Activated CD8-positive, alpha-beta T cell treated with anti-CD3 and anti-CD28 coated beads, Interleukin-2, amount 10 ng/mL, durations not matched to agents 7 days and 5 days (primary cell): ENCODE data around the gene NFIC. TPM values are rescaled to one million over a fixed set of nuclear protein-coding genes. Genes with fewer than 3 reads are reported as not detected.

Experiments
- ATAC-seq: fragments of 150-1000 bp; cut with Tn5 transposase; one replicate; pipeline ENCODE4 v1.10.0; 2021; ENCODE audit warnings: moderate library complexity
- CTCF ChIA-PET: fragments of 350-600 bp; sonication (Branson Sonifier 250); formaldehyde crosslinking; loops from one replicate; lab custom pipeline; 2021; ENCODE audit warnings: antibody characterized with exemption; lab: Charles Lee
- POLR2A ChIA-PET: fragments of 350-600 bp; sonication (Branson Sonifier 250); formaldehyde crosslinking; loops from one replicate; lab custom pipeline; 2021; ENCODE audit warnings: antibody characterized with exemption; lab: Charles Lee
- DNase-seq: peaks from one replicate; pipeline ENCODE4 v3.0.0-alpha.2; 2020
- H3K27ac Mint-ChIP-seq: one replicate; pipeline ENCODE4 v1.8.0; 2021; ENCODE audit warnings: mild to moderate bottlenecking, mixed read lengths
- H3K27me3 Mint-ChIP-seq: one replicate; pipeline ENCODE4 v1.8.0; 2021; ENCODE audit warnings: low read depth, mixed read lengths
- H3K36me3 Mint-ChIP-seq: one replicate; pipeline ENCODE4 v1.8.0; 2021; ENCODE audit warnings: low read depth, mixed read lengths
- H3K4me1 Mint-ChIP-seq: one replicate; pipeline ENCODE4 v1.8.0; 2021; ENCODE audit warnings: low read depth, mixed read lengths
- H3K4me3 Mint-ChIP-seq: one replicate; pipeline ENCODE4 v1.8.0; 2021; ENCODE audit warnings: mild to moderate bottlenecking, mixed read lengths
- H3K9me3 Mint-ChIP-seq: one replicate; pipeline ENCODE4 v1.8.0; 2022; ENCODE audit warnings: mixed read lengths; ENCODE audit not compliant: insufficient read depth
- total RNA-seq, 2 experiments: library from RNA; stranded (reverse); gene quantifications; one replicate each; pipeline ENCODE4 v1.2.3, GENCODE V29; 2021

NFIC gene
- total RNA-seq, 2 experiments from 2014 or later: 13.4 to 14.0 TPM

DNA sequence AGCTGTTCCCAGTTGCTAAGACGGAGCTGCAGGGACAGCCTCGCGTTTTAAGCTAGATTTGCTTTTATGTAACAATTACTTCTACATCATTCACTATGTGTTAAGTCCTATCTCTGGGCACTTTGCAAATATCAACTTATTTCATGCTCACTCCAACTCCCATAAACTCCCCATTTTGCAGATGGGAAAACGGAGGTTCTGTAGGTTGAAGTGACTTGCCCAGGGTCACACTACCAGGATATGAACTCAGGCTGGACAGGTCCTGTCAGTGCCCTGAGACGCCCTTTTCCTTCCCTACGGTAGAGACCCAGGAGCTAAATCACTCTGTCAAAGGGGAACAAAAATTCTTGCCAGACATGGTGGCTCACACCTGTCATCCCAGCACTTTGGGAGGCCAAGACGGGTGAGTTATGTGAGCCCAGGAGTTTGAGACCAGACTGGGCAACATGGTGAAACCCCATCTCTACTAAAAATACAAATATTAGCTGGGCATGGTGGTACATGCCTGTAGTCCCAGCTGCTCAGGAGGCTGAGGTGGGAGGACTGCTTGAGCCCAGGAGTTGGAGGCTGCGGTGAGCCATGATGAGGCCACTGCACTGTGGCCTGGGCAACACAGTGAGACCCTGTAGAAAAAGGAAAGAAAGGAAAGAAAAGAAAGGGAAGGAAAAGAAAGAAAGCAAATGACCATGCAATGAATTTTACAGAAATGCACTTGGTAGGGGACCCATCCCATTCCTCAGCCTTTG, 14.5 kb upstream of the NFIC start:
- ChIA-PET POLR2A (no interaction called here), CTCF (interaction anchor here (1.1 kb wide), 1 partner anchor 47 kb away, joined by 4 read pairs; no protein-coding TSS in a partner anchor)
- Mint-ChIP-seq H3K9me3 (no peaks in the 10 kb centered on the region), H3K27ac (no peak overlapping the region), H3K4me1 (peaks cover under 1% of the 10 kb centered on the region), H3K4me3 (no peak overlapping the region), H3K27me3 (peaks cover 2% of the 10 kb centered on the region), H3K36me3 (no peaks in the 10 kb centered on the region)
- DNase-seq (no peak), ATAC-seq (no peak)

DNA sequence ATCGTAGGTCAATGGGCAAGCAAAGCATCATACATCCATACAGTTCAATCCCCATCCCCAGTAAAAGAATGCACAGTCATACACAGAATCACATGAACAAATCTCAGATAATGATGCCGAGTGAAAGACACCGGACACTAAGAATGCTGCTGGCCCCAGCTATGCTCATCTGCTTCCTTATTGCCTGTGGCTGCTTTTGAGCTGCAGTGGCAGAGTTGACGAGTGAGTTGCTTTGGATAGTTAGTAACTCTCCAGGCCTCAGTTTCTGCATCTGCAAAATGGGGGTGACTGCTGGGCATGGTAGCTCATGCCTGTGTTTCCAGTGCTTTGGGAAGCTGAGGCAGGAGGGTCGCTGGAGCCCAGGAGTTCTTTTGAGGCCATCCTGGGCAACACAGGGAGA, 12.9 kb upstream of the NFIC start:
- Mint-ChIP-seq H3K36me3 (no peaks in the 10 kb centered on the region), H3K4me3 (no peak overlapping the region)
- CTCF ChIA-PET: interaction anchor here (0.9 to 1.1 kb wide), 2 partner anchors 10 to 49 kb away, joined by 4 read pairs; no protein-coding TSS in a partner anchor

DNA sequence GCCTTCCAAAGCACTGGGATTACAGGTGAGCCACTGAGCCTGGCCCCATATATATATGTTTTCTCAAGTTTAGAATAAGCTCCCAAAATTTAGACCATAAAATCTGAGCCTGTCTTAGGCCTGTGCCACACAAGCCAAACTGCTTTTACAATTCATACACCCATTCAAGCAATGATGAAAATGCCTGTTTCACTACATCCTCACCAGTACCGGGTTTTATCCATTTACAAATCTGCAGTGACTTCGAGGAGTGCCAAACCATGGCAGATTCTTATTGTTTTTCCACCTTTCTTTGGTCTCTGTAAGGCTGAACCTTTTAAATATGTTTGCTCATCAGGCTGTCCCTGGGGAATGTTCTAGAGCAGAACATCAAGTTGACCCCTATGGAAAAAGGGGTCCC, 9.6 kb upstream of the NFIC start:
- ATAC-seq (no peak), DNase-seq (no peak)
- Mint-ChIP-seq H3K4me3 (no peak overlapping the region), H3K4me1 (peaks cover 27% of the 10 kb centered on the region), H3K9me3 (no peaks in the 10 kb centered on the region), H3K36me3 (no peaks in the 10 kb centered on the region), H3K27ac (no peak overlapping the region), H3K27me3 (peaks cover 18% of the 10 kb centered on the region)
- ChIA-PET CTCF (interaction anchor here (1.1 kb wide), 1 partner anchor 116 kb away, joined by 3 read pairs; no protein-coding TSS in a partner anchor), POLR2A (no interaction called here)

More for the DNA sequence above, 12.9 kb upstream of the NFIC start:
- no peaks in the 10 kb centered on the region for H3K9me3 Mint-ChIP-seq
- peaks cover 12% of the 10 kb centered on the region for H3K4me1 Mint-ChIP-seq
- ATAC-seq (no peak), DNase-seq (no peak)
- POLR2A ChIA-PET: no interaction called here
- peaks cover 14% of the 10 kb centered on the region for H3K27me3 Mint-ChIP-seq
- no peak overlapping the region for H3K27ac Mint-ChIP-seq

DNA sequence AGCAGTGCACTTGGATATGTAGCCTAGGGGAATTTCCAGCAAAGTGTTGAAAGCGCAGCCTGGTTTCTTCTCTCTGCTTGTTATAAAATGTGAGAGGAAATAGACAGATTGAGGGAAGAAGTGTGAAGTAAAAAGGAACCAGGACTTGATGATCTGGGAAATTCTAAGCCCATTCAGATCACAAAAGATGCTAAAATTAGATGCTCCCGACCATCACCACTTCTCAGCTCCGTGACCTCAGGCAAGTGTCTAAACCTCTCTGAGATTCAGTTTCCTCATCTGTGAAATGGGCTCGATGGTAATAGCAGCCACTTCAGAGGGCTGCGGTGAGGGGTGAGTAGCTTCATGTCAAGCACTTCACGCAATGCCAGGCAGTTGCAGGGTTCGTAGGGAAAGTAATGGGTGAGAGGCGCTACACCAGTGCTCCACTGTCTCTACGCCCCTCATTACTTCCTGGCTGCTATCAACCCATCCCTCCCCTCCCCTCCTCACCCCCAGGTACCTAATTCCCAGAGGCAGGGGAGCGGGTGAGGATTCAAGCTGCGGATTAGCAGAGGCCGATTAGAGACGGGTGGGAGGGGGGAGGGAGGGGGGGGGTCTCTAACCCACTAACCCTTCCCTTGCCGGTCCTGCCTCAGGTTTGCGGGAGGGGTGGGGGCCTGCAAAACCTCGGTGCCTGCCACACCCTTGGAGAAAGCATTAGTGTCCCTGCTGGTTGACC, 9.0 kb upstream of the NFIC start:
- ChIA-PET CTCF (interaction anchor here (1.1 kb wide), 1 partner anchor 115 kb away, joined by 3 read pairs; no protein-coding TSS in a partner anchor), POLR2A (no interaction called here)
- Mint-ChIP-seq H3K4me1 (peaks cover 32% of the 10 kb centered on the region), H3K36me3 (no peaks in the 10 kb centered on the region), H3K27ac (peak overlapping the region; percentile 62), H3K9me3 (no peaks in the 10 kb centered on the region), H3K27me3 (peaks cover 18% of the 10 kb centered on the region), H3K4me3 (peak overlapping the region; percentile 60)
- no peak for ATAC-seq
- peak; percentile 40 for DNase-seq

DNA sequence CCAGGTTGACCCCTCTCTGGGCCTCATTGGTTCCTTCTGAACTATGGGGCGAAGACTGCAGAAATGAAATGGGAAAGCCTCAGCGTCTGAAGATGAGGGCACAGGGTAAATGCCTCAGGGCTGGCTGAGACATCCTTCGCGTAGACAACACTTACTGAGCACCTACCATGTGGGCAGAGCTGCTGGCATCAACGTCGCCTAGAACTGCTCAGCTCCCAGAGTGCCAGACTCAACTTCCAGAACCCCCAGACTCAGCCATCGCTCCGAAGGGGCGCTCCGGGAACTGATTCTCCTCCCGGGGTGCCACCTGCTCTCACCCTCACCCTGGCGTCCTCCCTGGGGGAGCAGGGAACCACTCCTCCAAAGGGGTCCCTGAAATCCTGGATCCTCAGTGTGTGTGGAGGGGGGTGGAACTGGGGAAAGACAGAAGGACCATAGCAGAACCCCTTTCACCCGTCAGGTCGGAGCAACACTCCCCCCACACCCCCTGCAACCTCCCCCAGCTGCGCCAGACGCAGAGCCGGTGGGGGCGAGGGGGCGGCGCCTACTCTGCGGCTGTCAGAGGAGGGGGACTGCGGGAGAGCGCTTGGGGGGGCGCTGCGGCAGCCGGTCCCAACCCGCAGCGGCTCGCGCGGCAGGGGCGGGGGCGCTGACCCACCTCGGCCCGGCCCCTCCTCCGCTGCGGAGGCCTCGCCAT, 8.2 kb upstream of the NFIC start:
- POLR2A ChIA-PET: no interaction called here
- peak overlapping the region; percentile 62 for H3K27ac Mint-ChIP-seq
- no peaks in the 10 kb centered on the region for H3K36me3 Mint-ChIP-seq
- H3K27me3 Mint-ChIP-seq: peaks cover 18% of the 10 kb centered on the region
- peaks cover 32% of the 10 kb centered on the region for H3K4me1 Mint-ChIP-seq
- H3K4me3 Mint-ChIP-seq: peak overlapping the region; percentile 60
- ATAC-seq: no peak
- H3K9me3 Mint-ChIP-seq: no peaks in the 10 kb centered on the region
- no peak for DNase-seq
- CTCF ChIA-PET: no interaction called here

DNA sequence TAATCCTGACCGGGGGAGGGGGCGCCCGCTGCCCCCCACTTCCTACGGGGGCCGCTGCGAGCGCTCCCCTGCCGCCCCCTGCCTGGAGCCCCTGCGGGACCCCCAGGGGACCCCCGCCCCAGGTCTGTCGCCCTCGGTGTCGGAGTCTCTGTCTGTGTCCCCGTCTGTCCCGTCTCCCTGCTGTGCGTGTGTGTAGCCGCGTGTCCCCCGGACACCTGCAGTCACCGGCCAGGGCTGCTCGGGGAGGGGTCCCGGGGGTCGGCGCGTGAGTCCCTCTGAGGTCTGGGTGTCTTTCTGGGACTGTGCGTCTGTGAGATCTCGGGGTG, 7.7 kb upstream of the NFIC start:
- no peaks in the 10 kb centered on the region for H3K9me3 Mint-ChIP-seq
- peaks cover 32% of the 10 kb centered on the region for H3K4me1 Mint-ChIP-seq
- ATAC-seq: peak; percentile 3
- peak overlapping the region; percentile 78 for H3K27ac Mint-ChIP-seq
- ChIA-PET POLR2A (no interaction called here), CTCF (no interaction called here)
- H3K36me3 Mint-ChIP-seq: no peaks in the 10 kb centered on the region
- DNase-seq: no peak
- H3K4me3 Mint-ChIP-seq: peak overlapping the region; percentile 80
- H3K27me3 Mint-ChIP-seq: peaks cover 18% of the 10 kb centered on the region

DNA sequence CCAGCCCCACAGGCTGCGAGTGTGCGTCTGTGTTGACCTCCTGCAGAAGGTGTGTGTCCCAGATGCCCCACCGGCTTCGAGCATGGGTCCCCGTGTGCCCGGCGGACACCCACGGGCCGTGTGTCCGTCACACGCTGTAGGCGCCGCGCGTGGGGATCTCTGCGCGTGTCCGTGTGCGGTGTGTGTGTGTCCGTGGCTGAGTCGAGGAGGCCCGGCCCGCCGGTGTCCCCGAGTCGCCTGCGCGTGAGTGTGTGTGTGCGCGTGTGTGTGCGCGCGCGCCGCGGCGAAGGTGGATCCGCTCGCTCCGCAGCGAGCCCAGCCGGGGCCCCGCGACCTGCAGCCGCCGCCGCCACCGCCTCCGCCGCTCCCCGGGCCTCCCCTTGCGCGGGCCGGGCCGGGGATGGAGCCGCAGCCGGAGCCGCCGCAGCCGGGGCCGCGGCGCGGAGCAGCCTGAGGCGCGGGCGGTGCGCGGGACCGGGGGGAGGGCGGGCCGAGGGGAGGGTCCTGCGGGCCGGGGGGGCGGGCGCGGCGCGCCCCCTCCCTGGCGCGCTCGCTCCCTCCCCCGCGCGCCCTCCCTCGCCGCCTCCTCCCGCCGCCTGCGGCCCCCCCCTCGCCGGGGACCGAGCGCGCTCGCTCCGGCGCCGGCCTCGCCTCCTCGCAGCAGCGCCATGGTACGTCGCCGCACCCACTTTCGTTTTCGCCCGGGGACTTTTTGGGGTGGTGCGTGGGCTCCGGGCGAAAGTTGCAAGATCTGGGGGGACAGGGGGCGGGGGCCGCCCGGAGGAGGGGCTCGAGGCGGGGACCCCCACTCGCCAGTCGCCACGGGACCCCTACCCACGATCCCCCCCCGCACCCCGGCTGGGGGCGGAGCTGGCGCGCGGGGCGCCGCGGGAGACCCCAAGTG, 7.1 kb upstream of the NFIC start:
- peaks cover 18% of the 10 kb centered on the region for H3K27me3 Mint-ChIP-seq
- ChIA-PET CTCF (no interaction called here), POLR2A (no interaction called here)
- no peaks in the 10 kb centered on the region for H3K9me3 Mint-ChIP-seq
- DNase-seq (peak; percentile 70), ATAC-seq (peak; percentile 47)
- peak overlapping the region; percentile 78 for H3K27ac Mint-ChIP-seq
- peaks cover 32% of the 10 kb centered on the region for H3K4me1 Mint-ChIP-seq
- H3K4me3 Mint-ChIP-seq: peak overlapping the region; percentile 80
- H3K36me3 Mint-ChIP-seq: no peaks in the 10 kb centered on the region

DNA sequence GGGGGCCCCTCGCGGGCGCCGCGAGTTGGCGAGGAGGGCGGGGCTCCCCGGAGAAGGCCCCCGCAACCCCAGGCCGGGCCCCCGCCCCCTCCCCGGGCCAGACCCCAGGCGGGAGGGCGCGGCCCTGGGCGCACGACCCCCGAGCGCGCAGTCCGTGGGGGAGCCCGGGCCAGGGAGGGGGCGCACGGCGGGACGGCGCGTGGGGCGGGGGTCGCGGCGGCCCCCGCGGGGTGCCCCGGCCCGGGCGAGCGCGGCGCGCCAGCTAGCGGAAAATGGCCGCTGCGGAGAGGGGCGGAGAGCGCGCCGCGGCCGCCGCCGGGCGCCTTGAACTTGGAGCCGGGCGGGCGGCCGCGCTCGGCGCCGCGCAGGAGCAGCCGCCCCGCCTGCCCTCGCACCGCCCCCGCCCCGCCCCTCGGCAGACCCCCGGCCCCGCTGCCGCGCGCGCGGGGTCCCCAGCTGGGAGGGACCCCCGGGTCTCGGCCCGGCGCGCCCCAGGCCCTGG, 6.4 kb upstream of the NFIC start:
- peaks cover 18% of the 10 kb centered on the region for H3K27me3 Mint-ChIP-seq
- H3K9me3 Mint-ChIP-seq: no peaks in the 10 kb centered on the region
- H3K36me3 Mint-ChIP-seq: no peaks in the 10 kb centered on the region
- H3K4me3 Mint-ChIP-seq: peak overlapping the region; percentile 83
- CTCF ChIA-PET: no interaction called here
- DNase-seq (no peak), ATAC-seq (peak; percentile 48)
- H3K27ac Mint-ChIP-seq: no peak overlapping the region
- peaks cover 32% of the 10 kb centered on the region for H3K4me1 Mint-ChIP-seq
- POLR2A ChIA-PET: no interaction called here

DNA sequence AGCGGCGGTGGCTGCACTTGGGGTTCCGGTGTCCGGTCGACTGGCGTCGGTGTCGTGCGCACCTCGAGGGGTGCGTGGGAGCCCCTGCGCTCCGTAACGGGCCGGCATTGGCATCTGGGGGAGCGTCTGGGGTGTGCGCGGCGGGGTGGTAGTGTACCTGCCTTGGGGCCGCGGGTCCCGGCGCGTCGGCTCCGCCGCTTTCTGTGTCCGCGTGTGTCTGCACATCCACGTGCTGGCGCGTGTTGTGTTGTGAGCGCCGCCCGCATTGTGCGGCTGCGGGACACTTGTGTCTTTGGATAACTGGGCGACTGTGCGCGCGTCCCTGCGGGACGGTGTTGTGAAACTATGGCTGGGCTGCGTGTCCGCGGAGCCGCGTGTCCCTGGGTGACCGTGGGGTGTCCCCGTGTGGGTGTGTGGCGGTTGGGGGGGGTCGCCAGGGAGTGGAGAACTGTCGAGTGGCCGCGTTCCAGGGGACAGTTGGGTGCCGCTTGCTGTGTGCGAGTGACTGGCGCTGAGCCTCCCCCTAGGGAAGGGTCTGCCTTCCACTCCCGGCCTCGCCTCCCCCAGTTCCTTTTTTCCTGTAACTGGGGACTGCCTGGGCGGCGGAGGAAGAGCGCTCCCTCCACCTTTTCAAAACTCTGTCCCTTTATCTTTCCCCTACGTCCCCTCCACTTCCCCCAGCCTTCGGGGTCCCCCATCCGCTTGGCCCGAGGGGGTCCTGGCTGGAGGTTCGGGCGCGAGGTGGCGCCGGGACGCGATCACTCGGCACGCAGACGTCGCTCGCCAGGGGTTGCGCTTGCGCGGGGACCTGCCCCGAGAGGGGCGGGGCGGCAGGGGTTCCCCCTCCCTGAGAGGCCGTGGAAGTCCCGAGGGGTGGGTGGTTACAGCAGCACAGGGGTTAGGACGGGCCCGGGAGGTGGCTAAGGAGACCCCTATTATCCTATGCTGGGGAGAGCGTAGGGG, 5.7 kb upstream of the NFIC start:
- ATAC-seq (peak; percentile 38), DNase-seq (peak; percentile 60)
- Mint-ChIP-seq H3K4me3 (peak overlapping the region; percentile 83), H3K27me3 (peaks cover 23% of the 10 kb centered on the region), H3K4me1 (peaks cover 38% of the 10 kb centered on the region), H3K36me3 (no peaks in the 10 kb centered on the region), H3K9me3 (no peaks in the 10 kb centered on the region), H3K27ac (peak overlapping the region; percentile 61)
- POLR2A ChIA-PET: no interaction called here
- CTCF ChIA-PET: no interaction called here

DNA sequence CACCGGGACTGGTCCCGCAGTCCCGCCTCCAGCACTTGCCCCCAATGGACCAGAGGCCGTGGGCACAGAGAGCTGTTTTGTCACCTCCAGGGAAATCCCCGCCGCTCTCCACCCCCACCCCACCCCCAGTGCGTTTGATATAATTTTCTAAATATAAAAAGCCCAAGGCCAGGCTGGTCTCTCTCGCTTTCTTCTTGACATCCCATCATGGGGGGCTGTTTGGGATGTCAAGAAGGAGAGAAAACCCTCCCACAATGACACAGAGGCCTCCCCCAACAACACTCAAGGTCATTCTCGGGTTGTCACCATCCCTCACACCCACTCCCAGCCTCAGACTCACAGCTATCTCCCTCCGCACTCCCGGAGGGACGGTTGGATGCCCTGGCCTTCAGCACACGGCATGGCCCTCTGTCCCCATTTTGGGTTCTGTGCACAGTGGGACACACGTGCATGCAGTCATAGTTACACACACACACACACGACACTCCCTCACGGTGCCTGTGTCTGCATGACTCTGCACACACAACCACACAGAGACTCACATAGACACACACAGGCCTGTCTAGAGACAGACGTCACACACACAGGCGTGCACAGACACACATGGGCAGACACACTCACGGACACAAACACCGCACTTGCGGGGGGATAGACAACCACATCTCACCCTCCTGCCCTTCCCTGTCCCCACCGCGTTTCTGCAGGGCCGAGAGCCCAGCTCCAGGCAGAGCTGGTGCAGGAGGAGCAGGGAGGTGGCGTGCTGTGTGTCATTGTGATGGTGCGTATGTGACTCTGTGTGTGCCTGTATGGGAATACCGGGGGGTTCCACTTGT, 4.8 kb upstream of the NFIC start:
- ChIA-PET POLR2A (no interaction called here), CTCF (interaction anchor here (1.2 kb wide), 1 partner anchor 56 kb away, joined by 3 read pairs; no protein-coding TSS in a partner anchor)
- Mint-ChIP-seq H3K4me3 (peak overlapping the region; percentile 83), H3K27ac (no peak overlapping the region), H3K36me3 (no peaks in the 10 kb centered on the region), H3K9me3 (no peaks in the 10 kb centered on the region), H3K27me3 (peaks cover 25% of the 10 kb centered on the region), H3K4me1 (peaks cover 39% of the 10 kb centered on the region)
- DNase-seq (no peak), ATAC-seq (no peak)
